CD4-positive, alpha-beta T cell (primary cell): ENCODE data around the gene USP47. TPM values are rescaled to one million over a fixed set of nuclear protein-coding genes. Genes with fewer than 3 reads are reported as not detected.
A peak's percentile ranks its signal among the peaks of the same experiment; 100 is the strongest.

Experiments used
- ATAC-seq: fragments of 200-7000 bp; cut with Tn5 transposase; one replicate; pipeline ENCODE4 v1.10.0; 2022; ENCODE audit warnings: mild to moderate bottlenecking; ENCODE audit not compliant: poor library complexity
- CTCF ChIA-PET: fragments of 350-600 bp; sonication (Branson Sonifier 250); formaldehyde crosslinking; loops from one replicate; lab custom pipeline; 2021; ENCODE audit warnings: antibody characterized with exemption, inconsistent platforms; lab: Charles Lee
- POLR2A ChIA-PET: fragments of 350-600 bp; sonication (Branson Sonifier 250); formaldehyde crosslinking; loops from one replicate; lab custom pipeline; 2021; ENCODE audit warnings: antibody characterized with exemption, inconsistent platforms; lab: Charles Lee
- DNase-seq, 14 experiments: peaks; one replicate each; pipeline ENCODE4 v3.0.0-alpha.2; 2013 to 2020; ENCODE audit warnings: mixed read lengths in 2 of 14
- H3K27ac ChIP-seq, 2 donors: one replicate each; pipeline versions ENCODE4 v1.5.1 to v1.7.0; 2013; ENCODE audit warnings: low read length in 2 of 2, low read depth in 1 of 2, mild to moderate bottlenecking in 1 of 2
- H3K27me3 ChIP-seq, 2 experiments: 1 replicate in 1 of 2; 2 replicates in 1 of 2; pipeline versions ENCODE4 v1.6.1 to v1.7.0; 2013; ENCODE audit warnings: low read length in 2 of 2, control low read depth in 1 of 2, mild to moderate bottlenecking in 1 of 2, moderate library complexity in 1 of 2; ENCODE audit not compliant: insufficient read depth in 2 of 2, control insufficient read depth in 1 of 2
- H3K36me3 ChIP-seq: one replicate; pipeline ENCODE4 v1.6.1; 2013; ENCODE audit warnings: low read length, control low read depth; ENCODE audit not compliant: insufficient read depth
- H3K4me1 ChIP-seq: one replicate; pipeline ENCODE4 v1.6.1; 2013; ENCODE audit warnings: low read length, control low read depth; ENCODE audit not compliant: insufficient read depth
- H3K4me3 ChIP-seq: one replicate; pipeline ENCODE4 v1.5.1; 2013; ENCODE audit warnings: mild to moderate bottlenecking, low read length, moderate library complexity
- H3K9me3 ChIP-seq, 2 experiments: 1 replicate in 1 of 2; 2 replicates in 1 of 2; pipeline versions ENCODE4 v1.6.1 to v1.7.0; 2013; ENCODE audit warnings: low read length in 2 of 2, mild to moderate bottlenecking in 2 of 2, control low read depth in 1 of 2, moderate library complexity in 1 of 2; ENCODE audit not compliant: control insufficient read depth in 1 of 2, insufficient read depth in 1 of 2
- H3K27ac Mint-ChIP-seq: one replicate; pipeline ENCODE4 v1.8.0; 2020; ENCODE audit warnings: mixed read lengths
- H3K27me3 Mint-ChIP-seq: one replicate; pipeline ENCODE4 v1.8.0; 2021; ENCODE audit warnings: mixed read lengths
- H3K36me3 Mint-ChIP-seq: one replicate; pipeline ENCODE4 v1.8.0; 2021; ENCODE audit warnings: low read depth, mixed read lengths
- H3K4me1 Mint-ChIP-seq: one replicate; pipeline ENCODE4 v1.8.0; 2021; ENCODE audit warnings: low read depth, mixed read lengths
- H3K4me3 Mint-ChIP-seq: one replicate; pipeline ENCODE4 v1.8.0; 2020; ENCODE audit warnings: mild to moderate bottlenecking, mixed read lengths
- H3K9me3 Mint-ChIP-seq: one replicate; pipeline ENCODE4 v1.8.0; 2020; ENCODE audit warnings: mixed read lengths
- intact Hi-C, 2 experiments: fragments of 100-400 bp; cut with DNase I in 1 of 2; cut with micrococcal nuclease in 1 of 2; formaldehyde crosslinking; loops; one replicate each; pipeline versions ENCODE4 v1.15.1 to v1.9.0; 2023 to 2025; cut with DNase I, micrococcal nuclease
- total RNA-seq, 174 experiments: library from RNA in 2 of 174; stranded (reverse) in 2 of 174; gene quantifications; one replicate each; pipeline ENCODE4 v1.2.3 and lab custom pipeline; 2021 to 2026
- TF ChIP-seq, protein P1 (sequence below): fragments of 200-600 bp; IDR thresholded peaks from one replicate; pipeline ENCODE4 v1.8.0; 2022; ENCODE audit warnings: antibody characterized with exemption, mild to moderate bottlenecking

USP47 gene
- total RNA-seq, 2 experiments from 2014 or later: 97.0 to 100 TPM

DNA sequence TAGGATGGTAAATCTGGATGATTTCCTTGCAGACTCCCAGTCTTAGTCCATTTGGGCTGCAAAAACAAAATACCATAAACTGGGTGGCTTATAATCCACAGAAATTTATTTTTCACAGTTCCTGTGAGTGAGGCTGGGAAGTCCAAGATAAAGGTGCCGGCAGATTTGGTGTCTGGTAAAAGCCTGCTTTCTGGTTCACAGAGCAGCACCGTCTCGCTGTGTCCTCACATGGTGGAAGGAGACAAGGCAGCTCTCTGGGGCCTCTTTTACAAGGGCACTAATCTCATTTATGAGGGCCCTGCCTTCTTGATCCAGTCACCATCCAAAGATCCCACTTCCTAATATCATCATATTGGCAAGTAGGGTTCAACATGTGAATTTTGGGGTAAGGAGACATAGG is 8.9 kb downstream of the USP47 start:
- DNase-seq (no peak), ATAC-seq (no peak)
- Mint-ChIP-seq H3K27ac (peak overlapping the region; percentile 40), H3K4me1 (peaks cover 55% of the 10 kb centered on the region), H3K27me3 (no peaks in the 10 kb centered on the region), H3K36me3 (no peaks in the 10 kb centered on the region), H3K4me3 (no peak overlapping the region), H3K9me3 (no peaks in the 10 kb centered on the region)
- no peaks in the 10 kb centered on the region for H3K27me3 ChIP-seq
- H3K27ac ChIP-seq: no peak overlapping the region
- intact Hi-C loops: no loop called here
- H3K4me1 ChIP-seq: peaks cover 21% of the 10 kb centered on the region
- TF ChIP-seq, protein P1, sequence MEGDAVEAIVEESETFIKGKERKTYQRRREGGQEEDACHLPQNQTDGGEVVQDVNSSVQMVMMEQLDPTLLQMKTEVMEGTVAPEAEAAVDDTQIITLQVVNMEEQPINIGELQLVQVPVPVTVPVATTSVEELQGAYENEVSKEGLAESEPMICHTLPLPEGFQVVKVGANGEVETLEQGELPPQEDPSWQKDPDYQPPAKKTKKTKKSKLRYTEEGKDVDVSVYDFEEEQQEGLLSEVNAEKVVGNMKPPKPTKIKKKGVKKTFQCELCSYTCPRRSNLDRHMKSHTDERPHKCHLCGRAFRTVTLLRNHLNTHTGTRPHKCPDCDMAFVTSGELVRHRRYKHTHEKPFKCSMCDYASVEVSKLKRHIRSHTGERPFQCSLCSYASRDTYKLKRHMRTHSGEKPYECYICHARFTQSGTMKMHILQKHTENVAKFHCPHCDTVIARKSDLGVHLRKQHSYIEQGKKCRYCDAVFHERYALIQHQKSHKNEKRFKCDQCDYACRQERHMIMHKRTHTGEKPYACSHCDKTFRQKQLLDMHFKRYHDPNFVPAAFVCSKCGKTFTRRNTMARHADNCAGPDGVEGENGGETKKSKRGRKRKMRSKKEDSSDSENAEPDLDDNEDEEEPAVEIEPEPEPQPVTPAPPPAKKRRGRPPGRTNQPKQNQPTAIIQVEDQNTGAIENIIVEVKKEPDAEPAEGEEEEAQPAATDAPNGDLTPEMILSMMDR: no peak
- ChIA-PET POLR2A (no interaction called here), CTCF (interaction anchor here (1.2 to 2.4 kb wide), 2 partner anchors 9 to 50 kb away, joined by 3 to 24 read pairs; partner anchors contain the start of gene USP47)
- H3K36me3 ChIP-seq: no peaks in the 10 kb centered on the region
- H3K9me3 ChIP-seq: no peaks in the 10 kb centered on the region
- no peak overlapping the region for H3K4me3 ChIP-seq

DNA sequence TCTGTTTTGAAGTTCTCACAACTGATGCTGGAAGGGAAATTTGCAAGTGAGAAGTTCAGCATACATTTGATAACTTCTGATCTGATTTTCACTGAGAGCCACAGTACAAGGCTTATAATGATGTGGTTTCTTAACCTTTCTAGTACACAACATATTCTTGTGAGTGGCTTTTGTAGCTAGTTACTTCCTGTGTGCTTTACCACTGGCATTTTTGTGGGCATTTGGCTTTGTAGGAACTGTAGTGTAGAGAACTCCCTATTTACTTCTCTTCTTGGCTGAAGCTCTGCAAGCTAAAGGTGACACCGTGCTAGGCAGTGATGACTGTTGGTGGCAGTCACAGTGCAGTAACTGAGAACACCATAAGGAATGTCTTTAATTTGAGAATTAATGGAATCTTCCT is 14.9 kb downstream of the USP47 start:
- Histone ChIP-seq H3K36me3 (no peaks in the 10 kb centered on the region), H3K9me3 (no peaks in the 10 kb centered on the region), H3K4me3 (no peak overlapping the region), H3K27ac (peak overlapping the region in 1 of 2 donors; percentile 58), H3K4me1 (peaks cover 25% of the 10 kb centered on the region), H3K27me3 (no peaks in the 10 kb centered on the region)
- TF ChIP-seq, protein P1: no peak
- no peaks in the 10 kb centered on the region for H3K9me3 Mint-ChIP-seq
- DNase-seq (peak in 4 of 14 experiments; percentile 31 to 72 (median 60)), ATAC-seq (peak; percentile 73)
- H3K4me3 Mint-ChIP-seq: peak overlapping the region; percentile 72
- H3K27me3 Mint-ChIP-seq: no peaks in the 10 kb centered on the region
- intact Hi-C loops: no loop called here
- H3K36me3 Mint-ChIP-seq: peaks cover 7% of the 10 kb centered on the region
- CTCF ChIA-PET: interaction anchor here (0.7 to 1.7 kb wide), 3 partner anchors 10 to 36 kb away, joined by 3 to 6 read pairs (median 3); no protein-coding TSS in a partner anchor
- peaks cover 80% of the 10 kb centered on the region for H3K4me1 Mint-ChIP-seq
- H3K27ac Mint-ChIP-seq: peak overlapping the region; percentile 69
- POLR2A ChIA-PET: interaction anchor here (0.8 to 2.7 kb wide), 4 partner anchors 10 to 1048 kb away, joined by 4 to 32 read pairs (median 4); partner anchors contain the start of genes EIF4G2 and USP47

DNA sequence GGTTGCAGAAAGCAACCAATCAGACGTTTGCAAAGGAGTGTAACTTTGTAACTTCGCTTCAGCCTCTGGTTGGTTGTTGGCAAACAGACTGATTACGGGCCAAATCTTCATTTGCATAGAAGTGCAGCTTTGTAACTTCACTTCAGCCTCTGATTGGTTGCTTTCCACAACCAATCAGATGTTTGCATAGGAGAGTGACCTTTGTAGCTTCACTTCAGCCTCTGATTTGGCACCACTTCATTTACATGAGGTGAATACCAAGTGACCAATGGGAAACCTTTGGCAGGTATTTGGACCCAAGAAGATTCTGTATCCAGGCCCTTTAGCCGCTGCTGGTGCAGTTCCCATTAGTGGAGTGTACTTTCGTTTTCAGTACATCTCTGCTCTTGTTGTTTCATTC is 16.0 kb downstream of the USP47 start:
- H3K9me3 ChIP-seq: no peaks in the 10 kb centered on the region
- H3K4me3 ChIP-seq: peak overlapping the region; percentile 4
- H3K27me3 ChIP-seq: no peaks in the 10 kb centered on the region
- CTCF ChIA-PET: interaction anchor here (1.0 to 1.7 kb wide), 2 partner anchors 8 to 9 kb away, joined by 4 to 6 read pairs; no protein-coding TSS in a partner anchor
- Mint-ChIP-seq H3K36me3 (peaks cover 7% of the 10 kb centered on the region), H3K4me3 (peak overlapping the region; percentile 19), H3K9me3 (no peaks in the 10 kb centered on the region), H3K27ac (peak overlapping the region; percentile 0), H3K4me1 (peaks cover 70% of the 10 kb centered on the region), H3K27me3 (no peaks in the 10 kb centered on the region)
- no peak overlapping the region for H3K27ac ChIP-seq
- POLR2A ChIA-PET: interaction anchor here (0.6 to 2.7 kb wide), 5 partner anchors 9 to 80 kb away, joined by 3 to 32 read pairs (median 4); partner anchors contain the start of gene USP47
- intact Hi-C loops: no loop called here
- ATAC-seq: peak; percentile 27
- peak in 3 of 14 experiments; percentile 45 to 70 (median 67) for DNase-seq
- H3K36me3 ChIP-seq: no peaks in the 10 kb centered on the region
- TF ChIP-seq, protein P1: no peak
- peaks cover 25% of the 10 kb centered on the region for H3K4me1 ChIP-seq
